GM12873 (cell line): Measurements from ENCODE around the gene LCMT2.

ENCODE experiments used
- CTCF ChIP-seq: IDR thresholded peaks from 2 replicates; pipeline ENCODE4 v1.5.1; 2012; ENCODE audit warnings: low read depth, mild to moderate bottlenecking, moderate library complexity, low read length, control low read depth; ENCODE audit not compliant: insufficient read depth; ENCODE audit errors: missing control alignments

The LCMT2 gene

GRCh38 chr15:43287254-43287653, 43.1 kb downstream of the LCMT2 start:
- TF ChIP-seq CTCF = no peak

GRCh38 chr15:43286074-43286473, 44.3 kb downstream of the LCMT2 start:
- no peak for TF ChIP-seq CTCF

- TF ChIP-seq CTCF = peak; percentile 88
These were observed 44.8 kb downstream of the LCMT2 start for GRCh38 chr15:43285609-43286037.

- TF ChIP-seq CTCF = no peak
These were observed 46.8 kb downstream of the LCMT2 start for GRCh38 chr15:43283526-43283925.

GRCh38 chr15:43281926-43282602, 48.3 kb downstream of the LCMT2 start:
- no peak for TF ChIP-seq CTCF

GRCh38 chr15:43280996-43281395, 49.4 kb downstream of the LCMT2 start:
- no peak for TF ChIP-seq CTCF

- TF ChIP-seq CTCF = no peak
These were observed 50.9 kb downstream of the LCMT2 start for GRCh38 chr15:43279496-43279895.
